Heart right ventricle (tissue), 16 donors: ENCODE results near the gene RTP2. TPM values are rescaled to one million over a fixed set of nuclear protein-coding genes. Genes with fewer than 3 reads are reported as not detected.
A peak's percentile ranks its signal among the peaks of the same experiment; 100 is the strongest.

Source experiments
- ATAC-seq, 8 donors: fragments of 200-7000 bp; cut with Tn5 transposase; one replicate each; pipeline ENCODE4 v1.9.1; 2020; ENCODE audit warnings: mild to moderate bottlenecking in 8 of 8, moderate library complexity in 8 of 8, moderate number of reproducible peaks in 1 of 8
- DNase-seq, 2 donors: peaks; one replicate each; pipeline ENCODE4 v3.0.0-alpha.2; 2020
- H3K27ac ChIP-seq, 10 donors: fragments of 200-600 bp; sonication (generic) in 2 of 10; one replicate each; pipeline versions ENCODE4 v1.5.0 to v1.8.0; 2020 to 2022; ENCODE audit warnings: mild to moderate bottlenecking in 3 of 10
- H3K27me3 ChIP-seq, 7 donors: fragments of 200-600 bp; one replicate each; pipeline ENCODE4 v1.8.0; 2021 to 2022; ENCODE audit warnings: mild to moderate bottlenecking in 2 of 7
- H3K36me3 ChIP-seq, 9 donors: fragments of 200-600 bp; sonication (generic) in 1 of 9; one replicate each; pipeline versions ENCODE4 v1.5.0 to v1.8.0; 2020 to 2022; ENCODE audit warnings: mild to moderate bottlenecking in 2 of 9
- H3K4me1 ChIP-seq, 9 donors: fragments of 200-600 bp; sonication (generic) in 1 of 9; one replicate each; pipeline versions ENCODE4 v1.5.0 to v1.8.0; 2020 to 2022; ENCODE audit warnings: mild to moderate bottlenecking in 4 of 9
- H3K4me3 ChIP-seq, 10 donors: fragments of 200-600 bp; sonication (generic) in 2 of 10; one replicate each; pipeline versions ENCODE4 v1.5.0 to v1.8.0; 2020 to 2022; ENCODE audit warnings: mild to moderate bottlenecking in 7 of 10, moderate library complexity in 2 of 10
- H3K9me3 ChIP-seq, 11 donors: fragments of 200-600 bp in 10 of 11; sonication (generic) in 2 of 11; one replicate each; pipeline versions ENCODE4 v1.5.0 to v1.8.0; 2013 to 2022; ENCODE audit warnings: mild to moderate bottlenecking in 2 of 11, control low read depth in 1 of 11, moderate library complexity in 1 of 11
- WGBS, 2 donors: extraction: QIAGEN DNeasy Blood & Tissue Kit; methylation state at CpG; one replicate each; pipeline ENCODE4 v1.1.7; 2013; ENCODE audit warnings: inconsistent platforms in 1 of 2; 5-methylcytosine and 5-hydroxymethylcytosine counted together
- intact Hi-C, 10 donors: fragments of 100-400 bp; cut with DNase I; formaldehyde crosslinking; loops; one replicate each; pipeline versions ENCODE4 v1.11.1 to v1.14.2; 2022
- polyA plus RNA-seq, 2 donors: library from polyadenylated mRNA; stranded (reverse); fragments of 200-250 nt; gene quantifications; one replicate each; pipeline ENCODE4 v1.2.3, GENCODE V29; 2013
- total RNA-seq, 10 donors: library from RNA; stranded (reverse); fragmentation: NEBNext Ultra II Directional in 3 of 10; extraction: Animal tissue kit (Norgen Biotek cat#: 25700) in 3 of 10; gene quantifications; one replicate each; pipeline versions ENCODE4 v1.2.1 to v1.2.4, GENCODE V29; 2021 to 2023
- TF ChIP-seq, protein P1 (sequence below), 9 donors: fragments of 200-600 bp; sonication (generic) in 2 of 9; IDR thresholded peaks; one replicate each; pipeline versions ENCODE4 v1.5.0 to v1.8.0; 2021 to 2022; ENCODE audit warnings: antibody characterized with exemption in 9 of 9, mild to moderate bottlenecking in 5 of 9, moderate library complexity in 1 of 9
- donor health status: Arrhythmogenic right ventricular cardiomyopathy.
- donor health status: ischemic (EF 13 %, LVEDD 7.1; RV severe dilation, severe dysfunction).
- donor health status: healthy with polysubstance abuse.
- donor health status: DM: no; HTN: yes; CAD: no.
- donor health status: DM: no; HTN: no; CAD: no.
- donor health status: ischemic (EF 25% LVEDD 6.9; RV normal size, moderate dysfunction).
- donor health status: ischemic (EF 25% LVEDD 5.7; RV mildly dilated, moderate dysfunction).
- donor health status: healthy.
- donor health status: DM: yes; HTN: yes; CAD: no.
- donor health status: Ischemic cardiomyopathy.
- donor health status: ischemic (EF 35%, LVEDD 5.7; RV mildly dilated, moderate dysfunction).
- donor health status: nonischemic (EF 11% LVEDD 7.7; RV severe dilation, severe dysfunction).
- donor health status: DM: yes; HTN: yes; CAD: no.
- donor health status: PGD.
- donor health status: ischemic (EF 29% LVEDD 5.4; RV normal size, mild dysfunction).
- donor health status: nonischemic (EF 23%, LVEDD 6.1; RV moderate dilation, normal function).

The RTP2 gene
- total and polyA plus RNA-seq, 12 donors, result not detected

DNA sequence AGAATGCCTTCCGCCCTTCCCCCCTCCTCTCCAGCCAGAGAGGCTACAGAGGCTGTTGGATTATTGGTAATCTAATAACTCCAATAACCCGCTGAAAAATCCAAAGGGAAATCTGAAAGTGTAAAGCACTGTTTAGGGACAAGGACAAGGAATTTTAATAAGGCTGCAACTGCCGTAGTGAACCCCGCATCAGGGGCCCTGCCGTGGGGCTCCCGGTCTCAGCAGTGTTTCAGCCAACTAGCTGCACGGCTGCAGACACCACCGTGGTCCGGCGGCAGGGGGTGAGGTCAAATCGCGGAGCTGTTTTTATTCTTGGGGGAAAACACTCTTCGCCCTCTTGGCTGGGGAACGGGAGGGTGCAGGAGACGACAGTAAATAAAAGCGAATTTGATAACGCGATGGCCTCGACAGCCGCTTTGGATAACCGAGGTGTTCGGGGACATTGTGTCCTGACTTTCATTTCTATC lies 36.8 kb upstream of the RTP2 start:
- ATAC-seq, result peak in 6 of 8 donors; percentile 0 to 3 (median 1)
- 0% methylated on average over 22 of the region's 22 CpGs for WGBS, 2 donors
- intact Hi-C loops, result loop anchor here in 7 of 10 donors (1.0 to 10.0 kb wide), 7 partner anchors 1209 to 1410 kb away; no protein-coding TSS in a partner anchor
- no peaks in the 10 kb centered on the region for H3K27me3 ChIP-seq
- peaks cover 0 to 7% (median 0%) of the 10 kb centered on the region in 9 donors for H3K36me3 ChIP-seq
- TF ChIP-seq, protein P1, sequence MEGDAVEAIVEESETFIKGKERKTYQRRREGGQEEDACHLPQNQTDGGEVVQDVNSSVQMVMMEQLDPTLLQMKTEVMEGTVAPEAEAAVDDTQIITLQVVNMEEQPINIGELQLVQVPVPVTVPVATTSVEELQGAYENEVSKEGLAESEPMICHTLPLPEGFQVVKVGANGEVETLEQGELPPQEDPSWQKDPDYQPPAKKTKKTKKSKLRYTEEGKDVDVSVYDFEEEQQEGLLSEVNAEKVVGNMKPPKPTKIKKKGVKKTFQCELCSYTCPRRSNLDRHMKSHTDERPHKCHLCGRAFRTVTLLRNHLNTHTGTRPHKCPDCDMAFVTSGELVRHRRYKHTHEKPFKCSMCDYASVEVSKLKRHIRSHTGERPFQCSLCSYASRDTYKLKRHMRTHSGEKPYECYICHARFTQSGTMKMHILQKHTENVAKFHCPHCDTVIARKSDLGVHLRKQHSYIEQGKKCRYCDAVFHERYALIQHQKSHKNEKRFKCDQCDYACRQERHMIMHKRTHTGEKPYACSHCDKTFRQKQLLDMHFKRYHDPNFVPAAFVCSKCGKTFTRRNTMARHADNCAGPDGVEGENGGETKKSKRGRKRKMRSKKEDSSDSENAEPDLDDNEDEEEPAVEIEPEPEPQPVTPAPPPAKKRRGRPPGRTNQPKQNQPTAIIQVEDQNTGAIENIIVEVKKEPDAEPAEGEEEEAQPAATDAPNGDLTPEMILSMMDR (IDR thresholded peaks at IDR 0.05), result peak in 1 of 9 donors; percentile 7
- H3K9me3 ChIP-seq, result no peaks in the 10 kb centered on the region
- peak in 1 of 2 donors; percentile 47 for DNase-seq
- peak overlapping the region; percentile 27 to 95 (median 73) for H3K4me3 ChIP-seq
- H3K4me1 ChIP-seq, result peaks cover 4 to 70% (median 38%) of the 10 kb centered on the region in 9 donors
- H3K27ac ChIP-seq, result peak overlapping the region; percentile 85 to 100 (median 99)

DNA sequence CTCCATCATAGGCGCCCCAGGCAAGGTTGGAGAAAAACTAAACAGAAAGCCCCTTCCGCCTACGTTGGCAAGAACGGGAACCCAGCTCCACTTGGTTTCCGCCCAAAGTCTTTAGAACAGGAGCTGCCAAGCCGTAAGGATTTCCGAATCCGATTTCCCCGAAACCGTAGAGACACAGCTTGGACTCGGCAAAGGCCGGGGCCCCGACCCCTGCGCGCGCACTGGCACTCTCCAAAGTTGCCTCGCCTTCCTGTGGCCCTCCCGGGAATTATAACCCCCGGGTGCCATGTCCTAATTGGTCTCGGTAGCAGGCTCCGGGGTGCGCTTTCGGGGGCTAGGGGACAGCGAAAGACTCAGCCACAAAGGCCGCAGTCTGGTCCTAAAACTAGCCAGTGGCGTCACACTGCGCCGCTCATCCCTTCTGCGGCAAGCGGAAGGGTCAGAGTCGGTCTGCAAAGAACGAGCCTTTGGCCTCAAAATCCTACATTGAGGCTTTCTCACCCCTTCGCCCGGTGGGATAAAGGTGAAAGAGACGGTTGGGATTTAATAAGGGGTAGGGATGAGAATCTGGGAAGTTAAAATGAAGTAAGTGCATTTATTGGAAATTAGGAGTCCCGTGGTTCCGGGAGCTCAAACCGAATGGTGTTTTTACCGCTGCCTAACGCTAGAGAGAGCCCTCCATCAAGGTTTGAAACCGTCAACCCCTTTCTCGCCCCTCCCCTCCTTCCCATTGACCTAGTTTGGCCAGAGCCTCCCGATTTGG lies 36.2 kb upstream of the RTP2 start:
- TF ChIP-seq, protein P1 (IDR thresholded peaks at IDR 0.05), result peak; percentile 32 to 86 (median 73)
- Histone ChIP-seq H3K27me3 (no peaks in the 10 kb centered on the region), H3K4me1 (peaks cover 4 to 72% (median 38%) of the 10 kb centered on the region in 9 donors), H3K9me3 (no peaks in the 10 kb centered on the region), H3K36me3 (peaks cover 0 to 13% (median 2%) of the 10 kb centered on the region in 9 donors), H3K4me3 (peak overlapping the region; percentile 46 to 95 (median 73)), H3K27ac (peak overlapping the region; percentile 85 to 100 (median 99))
- DNase-seq (peak; percentile 75 to 97), ATAC-seq (peak; percentile 60 to 82 (median 75))
- 0% methylated on average over 43 of the region's 43 CpGs for WGBS, 2 donors
- intact Hi-C loops, result loop anchor here in 7 of 10 donors (1.0 to 10.0 kb wide), 7 partner anchors 1210 to 1410 kb away; no protein-coding TSS in a partner anchor

DNA sequence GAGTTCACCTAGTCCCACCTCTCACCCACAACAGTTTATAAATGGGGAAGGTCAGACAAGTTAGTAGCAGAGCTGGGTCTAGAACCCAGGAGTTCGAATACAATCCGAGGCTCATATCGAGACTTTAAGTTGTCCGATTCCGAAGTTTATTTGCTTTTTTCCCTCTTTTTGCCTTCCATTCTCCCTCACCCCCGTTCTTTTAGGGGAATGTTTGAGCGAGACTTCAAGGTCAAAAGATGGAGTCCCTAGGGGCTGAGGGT lies 35.6 kb upstream of the RTP2 start:
- DNase-seq (no peak), ATAC-seq (no peak)
- Histone ChIP-seq H3K4me3 (peak overlapping the region; percentile 46 to 95 (median 73)), H3K36me3 (peaks cover 0 to 18% (median 7%) of the 10 kb centered on the region in 9 donors), H3K4me1 (peaks cover 4 to 70% (median 38%) of the 10 kb centered on the region in 9 donors), H3K27me3 (no peaks in the 10 kb centered on the region), H3K9me3 (no peaks in the 10 kb centered on the region), H3K27ac (peak overlapping the region; percentile 85 to 100 (median 99))
- intact Hi-C loops, result loop anchor here in 7 of 10 donors (2.0 to 10.0 kb wide), 6 partner anchors 1211 to 1411 kb away; no protein-coding TSS in a partner anchor
- TF ChIP-seq, protein P1 (IDR thresholded peaks at IDR 0.05), result peak in 1 of 9 donors; percentile 2
- WGBS, 2 donors, result 1 to 2% methylated on average over 7 of the region's 7 CpGs

DNA sequence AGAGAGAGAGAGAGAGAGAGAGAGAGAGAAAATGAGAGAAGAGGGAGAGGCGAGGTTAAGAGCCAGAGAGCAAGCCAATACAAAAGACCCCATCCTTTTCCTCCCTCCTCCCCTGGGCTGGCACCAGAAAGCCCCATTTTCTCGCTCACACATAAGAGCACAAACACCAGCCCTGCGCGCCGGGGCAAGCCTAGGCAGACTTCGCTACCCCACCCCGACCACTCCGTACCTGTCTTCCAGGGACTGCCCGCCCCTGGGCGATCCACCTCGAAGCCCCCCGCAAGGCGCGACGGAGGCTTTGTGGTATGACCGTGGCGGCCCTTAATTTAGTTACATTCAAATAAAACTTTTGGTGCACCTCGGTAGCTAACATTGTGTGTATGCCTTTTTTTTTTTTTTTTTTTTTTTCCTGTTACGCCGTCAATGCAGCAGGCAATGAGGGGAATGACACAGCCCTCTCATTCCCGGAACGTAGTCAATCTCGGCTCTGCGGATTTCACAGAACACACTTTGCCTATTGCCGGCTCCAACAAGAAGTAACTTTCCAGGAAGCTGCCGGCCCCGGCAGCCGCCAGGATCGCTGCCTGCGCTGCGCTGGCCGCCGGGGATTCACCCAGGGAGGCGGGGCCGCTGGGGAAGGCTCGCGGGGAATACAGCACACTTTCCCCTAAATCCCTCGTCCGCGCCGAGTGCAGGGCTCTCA lies 35.2 kb upstream of the RTP2 start:
- Histone ChIP-seq H3K27ac (peak overlapping the region; percentile 85 to 100 (median 99)), H3K27me3 (no peaks in the 10 kb centered on the region), H3K4me3 (peak overlapping the region; percentile 46 to 95 (median 73)), H3K36me3 (peaks cover 0 to 23% (median 9%) of the 10 kb centered on the region in 9 donors), H3K9me3 (no peaks in the 10 kb centered on the region), H3K4me1 (peaks cover 6 to 67% (median 38%) of the 10 kb centered on the region in 9 donors)
- ATAC-seq (peak; percentile 17 to 57 (median 34)), DNase-seq (peak; percentile 76 to 81)
- WGBS, 2 donors, result 1 to 3% methylated on average over 41 of the region's 41 CpGs
- TF ChIP-seq, protein P1 (IDR thresholded peaks at IDR 0.05), result peak in 5 of 9 donors; percentile 6 to 29 (median 15)
- intact Hi-C loops, result loop anchor here in 7 of 10 donors (2.0 to 10.0 kb wide), 6 partner anchors 1211 to 1411 kb away; no protein-coding TSS in a partner anchor
